EL (cell line): Measurements from ENCODE around the gene DHODH.
"Not testable (repeated sequence)": the region's sequence is repeated elsewhere in the genome, so short reads cannot be mapped to it uniquely, and the experiment has no call there.

Source experiments
- DNase-seq: peaks from one replicate; pipeline ENCODE4 v3.0.0-alpha.2; 2016

DHODH gene

DNA sequence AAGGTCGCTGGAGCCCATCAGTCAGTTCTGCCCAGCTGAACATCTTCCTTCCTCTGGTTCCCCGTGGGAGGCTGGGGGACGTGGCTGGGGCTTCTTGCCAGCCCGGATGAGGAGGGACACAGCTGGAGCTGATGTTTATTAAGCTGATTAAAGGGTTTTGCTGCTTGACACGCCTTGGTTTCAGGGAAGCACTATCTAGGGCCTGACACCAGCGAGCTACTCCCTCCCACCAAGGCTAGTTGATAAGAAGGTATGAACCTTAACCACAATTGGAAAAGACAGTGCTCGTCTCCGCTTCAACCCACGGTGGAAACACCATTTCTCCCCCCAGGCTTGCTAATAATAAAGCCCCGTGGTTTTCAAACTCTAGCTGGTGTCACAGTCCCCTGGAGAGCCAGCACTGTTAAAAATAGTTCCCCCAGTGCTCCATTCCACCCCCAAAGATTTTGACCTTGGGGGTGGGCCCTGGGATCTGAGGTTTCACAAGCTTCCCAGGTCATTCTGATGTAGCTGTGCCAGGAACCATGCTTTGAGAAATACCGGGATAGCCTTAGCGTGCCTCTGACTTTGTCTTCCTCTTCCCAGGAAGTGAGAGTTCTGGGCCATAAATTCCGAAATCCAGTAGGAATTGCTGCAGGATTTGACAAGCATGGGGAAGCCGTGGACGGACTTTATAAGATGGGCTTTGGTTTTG lies 5.5 kb downstream of the DHODH start:
- no peak for DNase-seq

- no peak for DNase-seq
Measured at GRCh38 chr16:72014675-72015074, 6.1 kb downstream of the DHODH start.

DNA sequence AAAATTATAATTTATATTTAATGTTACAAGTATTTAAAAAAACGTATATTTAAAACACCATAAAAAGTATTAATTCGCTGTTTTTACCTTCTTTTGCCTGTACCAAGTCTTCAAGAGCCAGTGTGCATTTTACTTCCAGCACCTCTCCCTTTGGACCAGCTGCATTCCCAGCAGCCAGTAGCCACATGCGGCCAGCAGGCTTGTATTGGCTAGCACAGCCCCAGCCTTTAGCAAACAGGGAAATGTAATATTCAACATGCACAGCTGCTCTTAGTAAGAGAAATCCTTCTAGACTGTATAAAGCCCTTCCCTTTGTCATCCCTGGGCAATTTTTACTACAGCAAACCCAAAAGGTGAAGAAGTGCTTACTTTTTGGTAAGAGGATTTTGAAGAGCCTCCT lies 6.6 kb downstream of the DHODH start:
- no peak for DNase-seq

- no peak for DNase-seq
Measured at GRCh38 chr16:72018470-72018869, 9.9 kb downstream of the DHODH start.

- DNase-seq = no peak
Measured at GRCh38 chr16:72021043-72021442, 12.5 kb downstream of the DHODH start.

DNA sequence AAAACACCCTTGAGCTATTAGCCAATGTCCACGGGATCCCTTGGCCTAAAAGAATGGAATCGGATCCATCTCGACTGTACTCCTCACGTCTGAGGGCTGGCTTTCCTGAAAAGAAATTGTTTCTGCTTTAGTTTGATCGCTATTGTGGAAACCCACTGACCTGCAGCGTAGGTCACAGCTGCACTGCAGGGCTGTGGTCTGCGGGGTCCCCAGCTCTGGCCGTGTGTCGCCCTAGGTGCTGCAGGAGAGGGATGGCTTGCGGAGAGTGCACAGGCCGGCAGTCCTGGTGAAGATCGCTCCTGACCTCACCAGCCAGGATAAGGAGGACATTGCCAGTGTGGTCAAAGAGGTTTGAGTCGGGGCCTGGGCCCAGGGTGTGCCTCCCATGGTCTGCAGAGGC lies 13.6 kb downstream of the DHODH start:
- no peak for DNase-seq

DNA sequence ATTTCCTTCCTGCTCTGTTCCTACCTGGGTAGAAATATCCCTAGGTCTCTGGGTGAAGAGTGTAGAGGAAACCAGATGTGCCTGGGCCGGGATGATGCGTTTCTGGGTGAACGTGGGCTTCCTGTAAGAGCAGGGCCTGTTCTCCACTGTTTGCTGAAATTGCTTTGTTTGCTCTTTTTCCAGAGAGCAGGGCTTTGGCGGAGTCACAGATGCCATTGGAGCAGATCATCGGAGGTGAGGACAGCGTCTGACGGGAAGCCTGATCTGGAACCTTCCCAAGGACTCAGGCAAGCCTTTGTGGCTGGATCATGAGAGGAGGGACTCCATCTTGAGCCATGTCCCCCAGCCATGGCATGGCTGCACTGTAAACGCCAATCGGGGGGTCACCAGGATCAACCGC lies 15.4 kb downstream of the DHODH start:
- DNase-seq = no peak

- no peak for DNase-seq
Measured at GRCh38 chr16:72024862-72025382, 16.4 kb downstream of the DHODH start.

DNA sequence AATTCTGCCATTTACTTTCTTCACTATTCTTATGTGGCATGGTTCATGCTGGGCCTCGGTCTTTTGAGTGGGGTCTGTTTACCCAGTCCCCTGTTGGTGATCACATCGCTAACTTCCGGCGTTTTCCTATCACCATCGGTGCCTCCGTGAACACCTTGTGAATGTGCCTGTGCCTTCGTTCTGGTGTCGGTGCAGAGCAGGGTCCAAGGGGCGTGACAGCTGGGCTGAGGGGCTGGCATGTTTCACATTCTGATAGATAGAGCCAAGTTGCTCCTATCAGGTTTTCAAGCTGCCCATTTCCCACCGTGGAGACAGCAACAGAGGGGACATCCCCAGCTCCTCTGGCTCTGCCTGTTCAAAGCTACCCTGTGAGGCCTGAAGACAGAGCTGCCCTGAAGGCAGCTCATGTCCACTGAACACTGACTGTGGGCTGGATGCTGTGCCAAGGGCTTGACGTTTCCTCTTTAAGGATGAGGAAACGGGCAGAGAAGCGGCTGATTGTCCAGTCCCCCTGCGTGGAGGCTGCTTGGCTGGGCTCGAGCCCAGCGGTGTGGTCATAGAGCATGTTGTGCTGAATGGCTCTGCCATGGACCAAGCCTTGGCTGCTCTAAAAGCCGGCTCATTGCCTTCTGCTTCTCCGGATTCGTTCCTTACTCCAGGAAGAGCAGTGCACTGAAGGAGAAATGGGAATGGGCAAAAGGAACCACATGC lies 17.0 kb downstream of the DHODH start:
- no peak for DNase-seq

DNA sequence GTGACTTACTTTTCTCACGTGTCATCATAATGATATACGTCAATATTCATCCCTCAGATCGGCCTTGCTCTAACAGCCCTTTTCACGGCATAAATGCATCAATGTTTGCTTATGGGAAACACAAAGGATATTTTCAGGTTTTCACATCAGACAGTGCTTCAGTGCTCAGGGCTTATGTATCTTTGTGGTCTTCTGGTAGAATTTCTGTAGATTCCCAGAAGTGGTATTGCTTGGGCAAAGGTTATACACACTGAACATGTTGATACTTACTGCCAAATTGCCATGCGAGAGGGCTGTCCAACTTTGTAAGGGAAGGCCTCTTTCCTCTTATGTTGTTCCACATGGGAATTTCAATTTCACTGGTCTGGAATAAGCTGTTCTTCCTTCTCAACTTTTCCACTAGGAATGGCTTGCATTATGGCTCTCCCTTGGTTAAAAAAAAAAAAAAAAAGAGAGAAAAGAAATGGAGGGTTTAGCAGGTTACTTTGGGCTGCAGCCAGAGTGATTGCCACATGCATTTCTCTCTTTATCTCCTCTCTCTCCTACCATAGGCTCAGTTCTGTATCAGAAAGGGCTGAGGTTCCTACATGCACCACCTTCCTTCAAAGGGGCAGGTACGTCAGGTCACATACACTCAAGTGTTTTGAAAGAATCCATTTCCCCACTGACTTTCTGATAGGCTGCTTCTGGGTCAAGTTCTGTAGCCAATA lies 19.3 kb downstream of the DHODH start:
- no peak for DNase-seq

DNA sequence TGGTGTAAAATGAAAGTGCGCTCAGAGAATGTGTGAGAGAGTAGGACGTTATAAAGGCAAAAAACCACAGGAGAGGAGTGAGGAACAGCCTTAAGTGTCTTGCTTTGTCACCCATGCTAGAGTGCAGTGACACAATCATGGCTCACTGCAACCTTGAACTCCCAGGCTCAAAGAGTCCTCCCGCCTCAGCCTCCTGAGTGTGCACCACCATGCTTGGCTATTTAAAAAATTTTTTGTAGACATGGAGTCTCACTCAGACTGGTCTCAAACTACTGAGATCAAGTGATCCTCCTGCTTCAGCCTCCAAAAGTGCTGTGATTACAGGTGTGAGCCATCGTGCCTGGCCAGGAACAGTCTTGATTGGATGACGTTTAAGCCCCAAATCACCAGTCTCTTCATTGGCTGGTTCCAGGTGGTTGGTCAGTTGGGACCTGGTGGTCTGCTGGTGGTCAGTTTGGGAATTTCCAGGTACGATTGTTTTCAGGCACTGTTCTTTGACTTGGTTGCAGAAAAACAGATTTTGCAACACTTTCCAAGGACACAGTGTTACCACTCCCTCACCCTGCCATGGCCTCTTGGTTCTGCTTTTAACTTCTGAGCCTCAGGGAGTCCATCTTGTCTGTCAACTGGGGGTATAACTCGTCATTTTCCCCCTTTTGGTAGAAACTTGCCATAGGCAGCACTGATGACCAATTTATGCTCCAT lies 21.2 kb downstream of the DHODH start:
- no peak for DNase-seq

- DNase-seq = no peak
Measured at GRCh38 chr16:72033437-72033836, 24.9 kb downstream of the DHODH start.

DNA sequence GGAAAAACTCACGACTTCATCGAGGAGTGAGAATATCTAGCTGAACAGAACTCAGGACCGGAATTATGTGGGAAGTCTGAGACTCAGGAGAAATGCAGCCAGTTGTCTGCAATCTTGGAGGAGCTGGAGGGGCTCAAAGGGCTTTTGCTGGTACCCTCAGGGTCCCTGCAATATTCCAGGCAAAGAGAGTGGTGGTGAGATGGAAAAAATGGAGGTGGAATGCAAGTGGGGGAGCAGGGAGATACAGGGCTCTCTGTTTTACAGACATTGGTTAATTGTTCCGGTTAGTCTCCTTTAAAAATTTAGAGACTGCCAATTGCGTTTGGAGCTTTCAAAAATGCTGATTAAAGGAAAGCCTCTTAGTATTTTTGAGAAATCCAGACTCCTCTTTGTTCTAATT lies 27.6 kb downstream of the DHODH start:
- no peak for DNase-seq

GRCh38 chr16:72042157-72042660 lies 33.7 kb downstream of the DHODH start:
- DNase-seq = no peak

GRCh38 chr16:72043058-72043457 lies 34.5 kb downstream of the DHODH start:
- no peak for DNase-seq

- no peak for DNase-seq
Measured at GRCh38 chr16:72043539-72043938, 35.0 kb downstream of the DHODH start.

- DNase-seq = no peak
Measured at GRCh38 chr16:72044296-72044695, 35.8 kb downstream of the DHODH start.

DNA sequence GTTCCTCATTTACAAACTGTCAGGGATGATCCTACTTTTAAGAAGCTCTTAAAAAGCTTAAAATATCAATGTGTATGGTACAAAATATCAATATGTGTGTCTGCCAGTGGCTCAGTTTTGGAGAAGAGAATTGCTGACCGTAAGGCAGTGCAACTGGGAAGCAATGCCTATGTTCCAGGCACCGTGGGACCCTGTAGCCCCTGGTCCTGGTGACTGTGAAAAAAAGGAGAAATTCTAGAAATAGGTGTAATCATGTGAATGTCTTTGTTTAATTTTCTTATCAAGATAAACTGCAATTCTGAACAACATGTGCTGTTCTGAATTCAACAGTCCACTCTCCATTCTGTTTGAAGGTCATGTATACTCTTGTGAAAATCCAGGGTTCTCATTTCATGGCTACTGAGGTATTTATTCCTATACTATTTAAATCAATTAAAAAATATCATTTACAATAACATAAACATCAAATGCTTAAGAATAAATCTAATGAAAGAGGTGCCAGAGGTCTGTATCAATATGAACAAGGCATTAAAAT lies 36.3 kb downstream of the DHODH start:
- no peak for DNase-seq

DNA sequence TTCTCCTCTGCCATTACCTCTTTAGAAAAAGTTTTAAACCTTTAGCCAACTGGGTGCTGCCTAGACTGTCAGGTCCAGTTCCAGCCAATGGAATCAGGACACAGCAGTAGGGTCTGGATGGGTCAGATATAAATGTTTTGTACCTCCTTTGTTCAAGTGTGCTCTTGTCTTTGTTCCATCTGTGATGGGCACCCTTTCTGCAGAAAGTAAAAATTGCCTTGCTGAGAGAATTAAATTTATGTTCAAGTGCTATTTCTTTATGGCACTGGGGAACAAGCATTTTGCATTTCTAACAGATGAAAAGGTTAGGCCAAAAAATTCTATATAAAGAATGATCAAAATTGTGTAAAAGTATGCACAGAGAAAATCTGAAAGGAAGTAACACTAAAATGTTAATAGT lies 40.6 kb downstream of the DHODH start:
- DNase-seq = no peak

GRCh38 chr16:72050769-72051464 lies 42.4 kb downstream of the DHODH start:
- DNase-seq = no peak

DNA sequence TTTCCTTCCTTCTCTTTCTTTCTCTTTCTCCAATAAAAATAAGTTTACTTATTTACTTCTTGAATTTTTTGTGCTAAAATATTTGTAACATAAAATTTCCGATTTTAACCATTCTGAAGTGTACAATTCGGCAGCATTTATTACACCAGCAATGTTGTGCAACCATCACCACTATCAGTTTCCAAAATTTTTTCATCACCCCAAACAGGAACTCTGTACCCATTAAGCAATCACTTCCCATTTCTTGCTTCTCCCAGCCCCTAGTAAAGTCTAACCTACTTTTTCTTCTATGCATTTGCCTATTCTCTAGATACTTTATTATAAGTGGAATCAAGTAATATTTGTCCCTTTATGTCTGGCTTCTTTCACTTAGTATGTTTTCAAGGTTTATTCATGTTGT lies 43.3 kb downstream of the DHODH start:
- DNase-seq = no peak

DNA sequence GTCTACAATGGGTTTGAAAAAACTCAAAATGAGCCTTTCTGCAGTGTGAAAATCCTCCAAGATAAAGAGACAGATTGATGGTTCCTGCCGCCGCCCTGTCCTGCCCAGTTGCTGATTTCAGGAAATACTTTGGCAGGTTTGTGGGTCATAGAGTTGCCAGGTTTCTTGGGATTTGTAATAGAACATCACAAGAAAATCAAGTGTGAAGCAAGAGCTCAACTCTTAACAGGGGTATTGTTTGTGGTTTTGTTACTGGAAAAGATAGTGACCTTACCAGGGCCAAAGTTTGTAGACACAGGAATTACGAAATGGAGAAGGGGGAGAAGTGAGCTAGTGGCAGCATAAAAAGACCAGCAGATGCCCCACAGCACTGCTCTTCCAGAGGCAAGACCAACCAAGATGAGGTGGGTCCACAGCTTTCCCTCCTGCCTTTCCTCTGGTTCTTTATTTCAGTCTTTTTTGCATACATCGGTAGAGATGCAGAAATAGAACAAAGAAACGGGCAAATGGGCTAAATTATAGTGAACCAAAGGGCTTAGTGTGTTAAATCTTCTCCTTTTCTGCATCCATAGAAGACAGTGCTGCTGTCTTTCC lies 45.8 kb downstream of the DHODH start, which contains the start of gene HP:
HP (plus strand) TSS at position 252 of the 594 bp plus-strand sequence; CDS start at position 400, 148 bp downstream.
- not testable (repeated sequence) for DNase-seq
